Fibroblast of lung (primary cell): ENCODE data around the gene CIB2.

ENCODE experiments used
- EZH2 ChIP-seq: IDR thresholded peaks from 2 replicates; pipeline ENCODE4 v1.5.1; 2012; ENCODE audit warnings: low read length, control low read depth, mild to moderate bottlenecking; ENCODE audit errors: missing control alignments
- TF ChIP-seq, protein P1 (sequence below), 2 donors: IDR thresholded peaks in 1 of 2; conservative IDR thresholded peaks in 1 of 2; 1 replicate in 1 of 2; 2 replicates in 1 of 2; pipeline ENCODE4 v1.5.1; 2011 to 2012; ENCODE audit warnings: low read length in 2 of 2, control low read depth in 1 of 2, inconsistent platforms in 1 of 2, low read depth in 1 of 2, mild to moderate bottlenecking in 1 of 2

DNA sequence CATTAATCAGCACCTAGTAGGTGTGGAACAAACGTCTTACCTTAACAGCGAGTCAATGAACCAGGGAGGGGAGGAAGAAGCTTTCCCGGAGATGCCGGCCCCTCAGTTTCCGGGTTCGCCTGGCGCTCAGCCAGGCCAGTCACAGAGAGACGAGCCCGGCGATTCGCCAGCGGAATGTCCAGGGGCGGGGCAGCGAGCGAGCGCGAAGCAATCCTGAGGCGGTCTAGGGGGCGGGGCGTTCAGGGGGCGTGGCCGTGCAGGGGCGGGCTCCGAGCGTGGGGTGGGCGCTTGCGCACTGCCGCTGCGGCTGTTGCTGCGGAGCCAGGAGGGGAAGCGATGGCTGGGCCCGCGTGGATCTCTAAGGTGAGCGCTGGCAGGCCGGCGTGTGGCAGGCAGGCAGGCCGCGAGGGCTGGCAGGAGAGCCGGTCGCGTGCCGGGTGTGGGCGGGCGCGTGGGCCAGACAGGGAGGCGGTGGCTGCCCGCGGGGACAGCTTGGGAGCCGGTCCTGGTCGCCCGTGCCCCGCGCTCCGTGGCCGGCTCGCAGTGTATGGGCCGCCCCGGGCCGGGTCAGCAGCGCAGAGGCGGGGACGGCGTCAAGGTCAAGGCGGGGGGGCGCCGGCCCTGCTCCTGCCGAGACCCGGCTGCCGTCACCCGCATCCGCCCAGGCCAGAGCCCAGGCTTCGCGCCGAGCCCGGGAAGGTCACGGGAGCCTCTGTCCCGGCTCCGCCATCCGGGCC is 18.0 kb upstream of the CIB2 start, which contains the start of gene IDH3A:
- TF ChIP-seq, protein P1, sequence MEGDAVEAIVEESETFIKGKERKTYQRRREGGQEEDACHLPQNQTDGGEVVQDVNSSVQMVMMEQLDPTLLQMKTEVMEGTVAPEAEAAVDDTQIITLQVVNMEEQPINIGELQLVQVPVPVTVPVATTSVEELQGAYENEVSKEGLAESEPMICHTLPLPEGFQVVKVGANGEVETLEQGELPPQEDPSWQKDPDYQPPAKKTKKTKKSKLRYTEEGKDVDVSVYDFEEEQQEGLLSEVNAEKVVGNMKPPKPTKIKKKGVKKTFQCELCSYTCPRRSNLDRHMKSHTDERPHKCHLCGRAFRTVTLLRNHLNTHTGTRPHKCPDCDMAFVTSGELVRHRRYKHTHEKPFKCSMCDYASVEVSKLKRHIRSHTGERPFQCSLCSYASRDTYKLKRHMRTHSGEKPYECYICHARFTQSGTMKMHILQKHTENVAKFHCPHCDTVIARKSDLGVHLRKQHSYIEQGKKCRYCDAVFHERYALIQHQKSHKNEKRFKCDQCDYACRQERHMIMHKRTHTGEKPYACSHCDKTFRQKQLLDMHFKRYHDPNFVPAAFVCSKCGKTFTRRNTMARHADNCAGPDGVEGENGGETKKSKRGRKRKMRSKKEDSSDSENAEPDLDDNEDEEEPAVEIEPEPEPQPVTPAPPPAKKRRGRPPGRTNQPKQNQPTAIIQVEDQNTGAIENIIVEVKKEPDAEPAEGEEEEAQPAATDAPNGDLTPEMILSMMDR (conservative IDR thresholded peaks at IDR 0.05 in 1 of 2, IDR thresholded peaks at IDR 0.05 in 1 of 2; ENCODE audit: low read depth in 1 of 2, low read length in 2 of 2): no peak
- TF ChIP-seq EZH2: no peak
